HepG2 (cell line): ENCODE measurements around the gene RUNX2. TPM values are rescaled to one million over a fixed set of nuclear protein-coding genes. Genes with fewer than 3 reads are reported as not detected.

Experiments
- AKAP8 ChIP-seq: sonication (generic); formaldehyde crosslinking; IDR thresholded peaks from 2 replicates; pipeline ENCODE4 v1.5.1; 2020; ENCODE audit warnings: mild to moderate bottlenecking, missing genetic modification reagents
- CSRNP2 ChIP-seq: sonication (generic); formaldehyde crosslinking; conservative IDR thresholded peaks from 2 replicates; pipeline ENCODE4 v1.8.0; 2022; ENCODE audit warnings: low read depth, missing genetic modification reagents
- DRAP1 ChIP-seq: IDR thresholded peaks from 2 replicates; pipeline ENCODE4 v1.6.1; 2016; ENCODE audit warnings: missing genetic modification reagents, missing compliant biosample characterization
- FOXA3 ChIP-seq: IDR thresholded peaks from 2 replicates; pipeline ENCODE4 v1.6.1; 2016; ENCODE audit warnings: missing genetic modification reagents, missing compliant biosample characterization
- GMEB1 ChIP-seq: sonication (generic); formaldehyde crosslinking; IDR thresholded peaks from 2 replicates; pipeline ENCODE4 v1.5.1; 2020; ENCODE audit warnings: missing genetic modification reagents, mild to moderate bottlenecking, borderline replicate concordance
- HBP1 ChIP-seq: IDR thresholded peaks from 2 replicates; pipeline ENCODE4 v1.6.1; 2016; ENCODE audit warnings: low read depth, control low read depth
- ISX ChIP-seq: sonication (generic); formaldehyde crosslinking; conservative IDR thresholded peaks from 2 replicates; pipeline ENCODE4 v1.5.0; 2020; ENCODE audit warnings: missing genetic modification reagents
- PHF8 ChIP-seq: sonication (generic); formaldehyde crosslinking; IDR thresholded peaks from 2 replicates; pipeline ENCODE4 v1.5.0; 2020; ENCODE audit warnings: missing genetic modification reagents
- THAP7 ChIP-seq: sonication (generic); formaldehyde crosslinking; IDR thresholded peaks from 2 replicates; pipeline ENCODE4 v1.8.1; 2023; ENCODE audit warnings: mild to moderate bottlenecking, missing genetic modification reagents
- ZKSCAN1 ChIP-seq: fragments of 150-350 bp; IDR thresholded peaks from 2 replicates; pipeline ENCODE4 v1.6.1; 2014; ENCODE audit warnings: low read length
- ZNF230 ChIP-seq: sonication (generic); formaldehyde crosslinking; IDR thresholded peaks from 2 replicates; pipeline ENCODE4 v1.4.0; 2020; ENCODE audit warnings: mild to moderate bottlenecking, missing genetic modification reagents
- ZNF326 ChIP-seq: sonication (generic); formaldehyde crosslinking; IDR thresholded peaks from 2 replicates; pipeline ENCODE4 v1.4.0; 2020; ENCODE audit warnings: missing genetic modification reagents, borderline replicate concordance
- ZNF646 ChIP-seq: sonication (generic); formaldehyde crosslinking; IDR thresholded peaks from 2 replicates; pipeline ENCODE4 v1.9.0; 2021; ENCODE audit warnings: mild to moderate bottlenecking, missing genetic modification reagents
- ZSCAN25 ChIP-seq: sonication (generic); formaldehyde crosslinking; IDR thresholded peaks from 2 replicates; pipeline ENCODE4 v1.8.0; 2022; ENCODE audit warnings: mild to moderate bottlenecking, missing genetic modification reagents
- polyA plus RNA-seq, 8 experiments: library from polyadenylated mRNA; depleted of rRNA in 3 of 8; stranded (reverse) in 7 of 8; unstranded in 1 of 8; fragments of >200 nt; fragmentation: Illumina TruSeq in 4 of 8; extraction: Trizol in 4 of 8; gene quantifications; 2 replicates each; pipeline versions ENCODE4 v1.2.1 to v1.2.3, GENCODE V29; 2011 to 2016; ENCODE audit warnings: low read depth in 4 of 8, missing spikeins in 1 of 8, mixed read lengths in 1 of 8; ENCODE audit not compliant: insufficient read depth in 1 of 8
- total RNA-seq, 5 experiments: library from RNA; depleted of rRNA; stranded (reverse); fragments of >200 nt; fragmentation: Illumina TruSeq; extraction: Trizol; gene quantifications; 2 replicates each; pipeline ENCODE4 v1.2.3, GENCODE V29; 2016; ENCODE audit warnings: low read depth in 1 of 5

RUNX2 gene
- total and polyA plus RNA-seq, 2 of the 13 experiments (the other 11 are each of a cell fraction or from before 2014, with no cell fraction given), result not detected

- peak; percentile 52; the same call in 1 of the 2 replicates for TF ChIP-seq ZNF646 (CRISPR knock-in tag)
- peak; percentile 94 for TF ChIP-seq PHF8
- peak; percentile 89 for TF ChIP-seq DRAP1 (CRISPR knock-in tag)
- TF ChIP-seq ISX (CRISPR knock-in tag), result no peak; the same call in 1 of the 2 replicates
- TF ChIP-seq ZSCAN25 (CRISPR knock-in tag), result no peak; the same call in 1 of the 2 replicates
- TF ChIP-seq GMEB1 (CRISPR knock-in tag), result peak; percentile 95
- TF ChIP-seq CSRNP2 (CRISPR knock-in tag), result no peak
- peak; percentile 100 for TF ChIP-seq THAP7
- no peak for TF ChIP-seq ZKSCAN1
- TF ChIP-seq HBP1 (CRISPR knock-in tag), result peak; percentile 92
- peak; percentile 78; the same call in 1 of the 2 replicates for TF ChIP-seq AKAP8 (CRISPR knock-in tag)
- peak; percentile 73; the same call in 1 of the 2 replicates for TF ChIP-seq FOXA3
- TF ChIP-seq ZNF326, result no peak
- TF ChIP-seq ZNF230 (CRISPR knock-in tag), result peak; percentile 78
These were observed 49.6 kb downstream of the RUNX2 start, which contains the start of gene SUPT3H (continued) for GRCh38 chr6:45377554-45378333.
